ENCODE measurements around the gene PIEZO2.

The PIEZO2 gene

DNA sequence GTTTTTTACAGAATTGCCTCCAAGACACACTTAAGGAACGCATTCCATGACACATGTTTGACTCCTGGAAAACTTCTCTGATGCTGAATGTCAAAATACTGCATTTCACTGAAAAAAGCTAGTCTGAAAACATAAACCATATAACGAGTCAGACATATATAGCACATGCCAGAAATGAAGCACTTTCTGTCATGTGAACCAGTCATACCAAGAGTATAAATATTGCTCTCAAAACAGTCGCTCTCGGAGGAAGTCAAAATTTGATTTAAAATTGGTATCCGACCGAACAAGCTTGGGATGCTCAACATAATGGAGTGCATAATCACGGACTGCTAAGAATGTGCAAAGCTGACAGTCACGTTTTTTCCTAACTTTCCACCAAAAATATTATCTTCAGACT is 115.9 kb downstream of the PIEZO2 start:
- TF ChIP-seq Cebpa-rat (IDR thresholded peaks at IDR 0.05) = no peak
- Histone ChIP-seq H3K36me3 (no peaks in the 10 kb centered on the region), H3K9me3 (replicated peaks in 1 of 11) (no peaks in the 10 kb centered on the region), H3K4me1 (peaks cover 0 to 23% (median 0%) of the 10 kb centered on the region in 10 experiments; a peak in 5 of 20 replicates), H3K27me3 (no peaks in the 10 kb centered on the region), H4K20me1 (no peaks in the 10 kb centered on the region), H3K9ac (no peak overlapping the region), H3K4me3 (no peak overlapping the region), H3K27ac (no peak overlapping the region), H3K4me2 (no peak overlapping the region)

DNA sequence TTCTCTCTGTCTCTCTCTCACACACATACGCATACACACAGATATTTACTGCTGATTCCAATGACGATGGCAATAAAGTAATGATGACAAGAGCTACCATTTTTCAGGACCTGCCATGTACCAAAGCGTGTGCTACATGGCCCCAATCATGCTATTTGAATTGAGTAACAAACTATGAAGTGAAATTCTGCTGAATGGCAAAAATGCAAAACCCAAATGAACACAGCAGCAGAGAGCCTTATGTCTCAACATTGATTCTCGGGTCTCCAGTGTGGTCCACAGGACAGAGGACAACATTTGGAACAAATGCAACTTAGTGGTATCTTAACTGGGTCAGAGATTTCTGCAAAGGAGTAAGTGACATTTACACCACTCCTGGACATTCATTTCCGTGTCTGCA is 117.4 kb downstream of the PIEZO2 start:
- Histone ChIP-seq H3K36me3 (no peaks in the 10 kb centered on the region), H3K4me1 (peaks cover 0 to 13% (median 0%) of the 10 kb centered on the region in 10 experiments; a peak in 4 of 20 replicates), H3K9ac (no peak overlapping the region), H3K4me3 (no peak overlapping the region), H3K4me2 (no peak overlapping the region), H3K27me3 (no peaks in the 10 kb centered on the region), H3K9me3 (replicated peaks in 1 of 11) (no peaks in the 10 kb centered on the region), H4K20me1 (no peaks in the 10 kb centered on the region), H3K27ac (no peak overlapping the region)
- no peak for TF ChIP-seq Cebpa-rat (IDR thresholded peaks at IDR 0.05)

DNA sequence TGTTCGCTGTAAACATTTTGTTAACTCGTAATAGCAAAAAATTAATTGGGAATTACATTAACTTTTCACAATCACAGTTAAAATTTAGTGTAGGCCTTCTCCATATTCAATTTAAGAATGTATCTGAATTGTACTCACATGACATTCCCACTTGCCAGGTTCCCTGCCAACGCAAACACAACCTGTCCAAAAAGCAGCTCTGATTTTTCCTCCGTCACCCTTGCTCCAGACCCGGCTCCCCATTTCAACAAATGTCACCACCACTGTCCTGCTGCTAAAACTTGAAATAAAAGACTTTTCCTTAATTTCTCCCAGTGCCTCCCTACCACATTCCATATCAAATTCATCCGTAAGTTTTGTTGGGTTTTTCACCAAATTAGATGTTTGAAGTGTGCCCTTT is 120.3 kb downstream of the PIEZO2 start:
- Histone ChIP-seq H4K20me1 (no peaks in the 10 kb centered on the region), H3K9me3 (replicated peaks in 1 of 11) (peaks cover 0 to under 1% (median under 1%) of the 10 kb centered on the region in 11 experiments; a peak in 3 of 22 replicates), H3K36me3 (no peaks in the 10 kb centered on the region), H3K4me2 (no peak overlapping the region), H3K9ac (no peak overlapping the region), H3K27me3 (no peaks in the 10 kb centered on the region), H3K4me3 (no peak overlapping the region), H3K4me1 (peaks cover 0 to 9% (median 0%) of the 10 kb centered on the region in 10 experiments; a peak in 5 of 20 replicates), H3K27ac (no peak overlapping the region)
- TF ChIP-seq Cebpa-rat (IDR thresholded peaks at IDR 0.05) = no peak

DNA sequence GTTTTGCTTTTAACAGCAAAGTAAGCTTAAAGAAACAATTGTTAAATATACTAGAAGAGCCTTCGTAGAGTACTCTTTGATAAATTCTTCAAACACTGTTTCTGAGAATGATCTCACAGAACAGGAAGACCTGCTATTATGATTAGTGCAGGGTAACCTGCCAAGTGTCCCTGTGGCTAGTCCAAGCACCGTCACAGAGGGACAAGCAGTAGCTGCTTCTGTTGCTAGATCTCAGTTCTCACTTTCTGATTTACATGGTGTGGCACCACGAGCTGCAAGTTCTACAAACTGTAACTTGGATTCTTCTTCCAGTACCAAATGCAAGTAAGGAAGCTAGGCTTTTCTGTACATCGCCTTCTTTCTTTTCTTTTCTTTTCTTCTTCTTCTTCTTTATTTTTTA is 121.5 kb downstream of the PIEZO2 start:
- TF ChIP-seq Cebpa-rat (IDR thresholded peaks at IDR 0.05) = no peak
- Histone ChIP-seq H3K9ac (no peak overlapping the region), H3K4me1 (peaks cover 0 to 9% (median 0%) of the 10 kb centered on the region in 10 experiments; a peak in 5 of 20 replicates)

DNA sequence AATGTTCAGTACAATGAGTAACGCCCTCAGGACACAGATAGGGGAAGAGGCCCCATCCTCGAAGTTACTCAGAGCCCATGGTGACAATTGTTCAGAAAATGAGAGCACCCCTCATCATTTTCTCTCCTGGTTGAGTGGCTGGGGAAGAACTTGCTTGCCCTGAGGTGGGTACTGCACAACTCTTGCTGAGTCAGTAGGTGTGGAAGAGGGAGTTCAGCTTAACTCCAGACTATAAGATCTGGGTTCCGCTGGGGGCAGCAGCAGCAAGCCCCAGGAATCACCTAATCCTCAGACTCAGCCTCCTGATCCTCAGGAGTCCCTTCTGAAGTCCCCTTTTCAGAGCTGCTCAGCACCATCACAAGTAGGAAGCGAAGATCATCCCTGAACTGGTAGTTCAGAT is 123.7 kb downstream of the PIEZO2 start:
- H3K27me3 ChIP-seq = no peaks in the 10 kb centered on the region
- no peaks in the 10 kb centered on the region for H4K20me1 ChIP-seq
- TF ChIP-seq Cebpa-rat (IDR thresholded peaks at IDR 0.05) = no peak
- no peak overlapping the region for H3K27ac ChIP-seq
- H3K4me1 ChIP-seq = peaks cover 0 to 9% (median 0%) of the 10 kb centered on the region in 10 experiments; a peak in 5 of 20 replicates
- H3K36me3 ChIP-seq = no peaks in the 10 kb centered on the region
- H3K4me2 ChIP-seq = no peak overlapping the region
- H3K4me3 ChIP-seq = no peak overlapping the region
- H3K9me3 ChIP-seq (replicated peaks in 1 of 11) = peaks cover 3 to 8% (median 7%) of the 10 kb centered on the region in 11 experiments; a peak in 10 of 22 replicates
- no peak overlapping the region for H3K9ac ChIP-seq

More for the DNA sequence above, 121.5 kb downstream of the PIEZO2 start:
- H3K27me3 ChIP-seq = no peaks in the 10 kb centered on the region
- no peak overlapping the region for H3K4me2 ChIP-seq
- H3K36me3 ChIP-seq = no peaks in the 10 kb centered on the region
- H4K20me1 ChIP-seq = no peaks in the 10 kb centered on the region
- no peak overlapping the region for H3K4me3 ChIP-seq
- no peak overlapping the region for H3K27ac ChIP-seq
- peaks cover 3 to 8% (median 7%) of the 10 kb centered on the region in 11 experiments; a peak in 10 of 22 replicates for H3K9me3 ChIP-seq (replicated peaks in 1 of 11)

DNA sequence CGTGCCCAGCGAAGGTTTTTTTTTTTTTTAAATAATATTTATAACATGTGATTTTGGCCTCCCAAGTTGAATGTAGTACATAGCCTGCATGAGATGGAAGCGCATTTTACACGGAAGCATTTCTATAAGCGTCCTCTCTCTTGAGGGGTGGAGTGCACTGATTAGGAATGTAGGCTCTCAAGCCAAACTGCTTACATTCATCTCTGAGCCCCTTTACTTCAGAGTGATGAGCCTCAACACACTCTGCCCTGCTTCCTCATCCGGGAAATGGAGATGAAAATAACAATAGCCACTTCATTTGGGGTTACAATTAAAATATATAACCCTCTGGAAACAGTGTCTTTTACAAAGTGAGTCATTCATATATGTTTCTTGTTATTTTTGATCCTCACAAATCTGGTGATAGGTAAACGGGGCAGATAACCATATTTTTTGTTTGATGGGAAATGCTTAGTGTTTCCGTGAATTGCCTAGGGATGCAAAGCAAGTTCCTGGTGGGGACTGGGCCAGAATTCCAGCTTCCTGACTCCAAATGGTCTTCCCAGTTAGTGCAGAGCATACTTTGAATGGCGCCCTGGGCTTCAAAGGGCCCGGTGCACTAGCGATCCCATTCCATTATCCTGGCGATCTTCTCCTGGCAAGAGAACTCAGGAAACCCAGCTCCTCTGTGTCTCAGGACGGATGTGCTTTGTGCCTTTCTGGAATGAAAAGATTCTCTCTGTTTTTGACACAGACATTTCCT is 124.3 kb downstream of the PIEZO2 start:
- H3K4me1 ChIP-seq = peaks cover 0 to 9% (median 0%) of the 10 kb centered on the region in 10 experiments; a peak in 5 of 20 replicates
- H3K9me3 ChIP-seq (replicated peaks in 1 of 11) = peaks cover 3 to 8% (median 7%) of the 10 kb centered on the region in 11 experiments; a peak in 10 of 22 replicates
- no peak overlapping the region for H3K9ac ChIP-seq
- no peak overlapping the region for H3K27ac ChIP-seq
- H4K20me1 ChIP-seq = no peaks in the 10 kb centered on the region
- H3K27me3 ChIP-seq = no peaks in the 10 kb centered on the region
- no peak overlapping the region for H3K4me3 ChIP-seq
- no peaks in the 10 kb centered on the region for H3K36me3 ChIP-seq
- TF ChIP-seq Cebpa-rat (IDR thresholded peaks at IDR 0.05) = no peak
- no peak overlapping the region for H3K4me2 ChIP-seq

DNA sequence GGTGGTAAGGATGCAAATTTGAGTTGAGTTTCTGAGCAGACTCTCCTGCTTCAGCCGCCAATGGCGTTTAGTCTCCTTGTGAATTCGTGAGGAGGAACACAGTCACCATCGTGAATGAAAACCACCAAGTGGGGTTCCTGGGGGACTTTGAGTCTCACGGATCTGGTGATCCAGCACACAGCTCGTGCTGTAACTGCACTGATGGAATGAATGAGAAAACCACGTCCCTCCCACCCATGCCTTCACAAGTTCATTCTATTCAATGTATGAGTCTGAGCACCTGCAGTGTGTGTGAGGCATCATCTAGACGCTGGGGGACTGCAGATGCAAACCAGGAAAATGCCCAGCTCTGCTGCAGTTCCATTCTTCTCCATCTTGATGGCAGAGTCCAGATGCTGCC is 127.9 kb downstream of the PIEZO2 start:
- Histone ChIP-seq H3K27me3 (no peaks in the 10 kb centered on the region), H3K4me1 (peaks cover 0 to 5% (median 0%) of the 10 kb centered on the region in 10 experiments; a peak in 5 of 20 replicates), H4K20me1 (no peaks in the 10 kb centered on the region), H3K4me2 (no peak overlapping the region), H3K9ac (no peak overlapping the region), H3K4me3 (no peak overlapping the region), H3K9me3 (replicated peaks in 1 of 11) (peaks cover 3 to 8% (median 7%) of the 10 kb centered on the region in 11 experiments; a peak in 10 of 22 replicates), H3K36me3 (no peaks in the 10 kb centered on the region), H3K27ac (no peak overlapping the region)
- no peak for TF ChIP-seq Cebpa-rat (IDR thresholded peaks at IDR 0.05)

DNA sequence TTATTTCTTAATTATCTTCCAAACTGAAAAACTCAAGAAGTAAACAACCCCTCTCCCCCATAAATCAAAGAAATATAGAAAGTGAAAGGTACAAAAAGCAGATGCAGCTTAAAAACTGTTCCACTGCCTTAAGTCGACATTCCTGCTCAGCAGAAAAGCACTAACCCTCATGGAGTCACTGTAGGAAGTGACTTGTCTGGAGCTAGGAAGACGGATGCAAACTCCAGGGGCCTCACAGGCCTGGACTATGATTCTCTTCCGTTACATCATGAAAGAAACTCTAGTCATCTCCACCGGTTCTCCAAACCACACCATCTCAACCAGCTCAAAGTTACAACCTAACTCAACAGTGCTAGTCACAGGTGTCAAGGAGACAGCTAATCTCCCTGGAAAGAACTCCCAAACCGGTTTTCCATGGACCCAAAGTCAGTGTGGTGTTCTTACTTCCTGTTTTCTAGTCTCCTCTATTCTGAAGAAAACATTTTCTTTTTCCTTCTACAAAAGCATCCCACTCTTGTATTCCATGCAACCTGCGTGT is 128.4 kb downstream of the PIEZO2 start:
- H3K4me1 ChIP-seq = 0 out of 20 replicates have a peak, but pooled peaks cover 0 to under 1% (median 0%) of the 10 kb centered on the region in 10 experiments
- H3K27me3 ChIP-seq = no peaks in the 10 kb centered on the region
- H3K36me3 ChIP-seq = no peaks in the 10 kb centered on the region
- no peaks in the 10 kb centered on the region for H4K20me1 ChIP-seq
- no peak overlapping the region for H3K27ac ChIP-seq
- H3K9me3 ChIP-seq (replicated peaks in 1 of 11) = peaks cover 3 to 8% (median 7%) of the 10 kb centered on the region in 11 experiments; a peak in 10 of 22 replicates
- H3K9ac ChIP-seq = no peak overlapping the region
- no peak for TF ChIP-seq Cebpa-rat (IDR thresholded peaks at IDR 0.05)
- H3K4me3 ChIP-seq = no peak overlapping the region
- no peak overlapping the region for H3K4me2 ChIP-seq

DNA sequence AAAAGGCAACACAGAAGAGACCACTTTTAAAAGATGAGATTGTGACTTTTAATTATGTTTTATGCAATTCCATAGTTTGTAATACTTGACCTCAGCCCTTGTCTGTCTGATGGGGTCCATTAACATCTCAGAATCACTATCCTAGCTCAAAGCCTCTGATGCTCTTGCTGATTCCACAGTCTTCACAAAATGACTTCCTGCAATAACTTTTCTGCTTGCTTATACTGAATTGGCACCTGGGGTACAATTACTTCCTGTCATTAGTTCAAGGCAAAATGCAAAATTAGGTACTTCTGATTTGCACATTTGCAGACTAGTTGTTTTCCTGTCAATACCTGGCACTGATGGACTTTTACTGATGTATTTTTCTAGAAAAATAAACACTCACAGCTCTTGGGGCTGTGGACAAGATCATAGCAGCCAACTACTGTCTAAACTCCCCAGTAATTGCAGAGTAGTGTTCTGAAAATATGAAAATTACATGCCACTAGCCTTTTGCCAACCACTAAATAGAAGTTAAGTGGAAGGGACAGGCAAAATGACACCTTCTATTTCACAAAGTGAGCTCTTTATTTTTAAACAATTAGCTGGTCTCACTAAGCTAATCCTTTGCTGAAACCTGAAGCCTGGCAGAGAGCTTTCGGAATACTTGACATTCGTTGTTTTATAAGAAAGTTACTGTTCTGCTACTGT is 129.1 kb downstream of the PIEZO2 start:
- Histone ChIP-seq H3K4me2 (no peak overlapping the region), H3K27ac (no peak overlapping the region), H3K9me3 (replicated peaks in 1 of 11) (peaks cover 3 to 8% (median 7%) of the 10 kb centered on the region in 11 experiments; a peak in 10 of 22 replicates), H3K4me1 (no peaks in the 10 kb centered on the region), H3K36me3 (no peaks in the 10 kb centered on the region), H4K20me1 (no peaks in the 10 kb centered on the region), H3K9ac (no peak overlapping the region), H3K4me3 (no peak overlapping the region), H3K27me3 (no peaks in the 10 kb centered on the region)
- no peak for TF ChIP-seq Cebpa-rat (IDR thresholded peaks at IDR 0.05)
